Eye (tissue), 1 donor: ENCODE data around the gene ADGRL4.
"Not testable (repeated sequence)": the region's sequence is repeated elsewhere in the genome, so short reads cannot be mapped to it uniquely, and the experiment has no call there.

Experiments
- DNase-seq: peaks from one replicate; pipeline ENCODE4 v3.0.0-alpha.2; 2015

ADGRL4 gene

GRCh38 chr1:79006564-79006963, at the start of gene ADGRL4:
Gene ADGRL4 (minus strand): TSS chr1:79006730. CDS start chr1:79006654, 76 bp downstream.
- DNase-seq: peak; percentile 23

- no peak for DNase-seq
Observed at GRCh38 chr1:79055856-79056255, 49.3 kb upstream of the ADGRL4 start.

GRCh38 chr1:79052829-79053449, 46.4 kb upstream of the ADGRL4 start:
- DNase-seq: no peak

GRCh38 chr1:79044974-79045650, 38.6 kb upstream of the ADGRL4 start:
- DNase-seq: no peak

- no peak for DNase-seq
Observed at GRCh38 chr1:79043506-79043905, 37.0 kb upstream of the ADGRL4 start.

GRCh38 chr1:79042539-79042938, 36.0 kb upstream of the ADGRL4 start:
- no peak for DNase-seq

GRCh38 chr1:79042117-79042516, 35.6 kb upstream of the ADGRL4 start:
- DNase-seq: no peak

GRCh38 chr1:79041666-79042065, 35.1 kb upstream of the ADGRL4 start:
- DNase-seq: no peak

- no peak for DNase-seq
Observed at GRCh38 chr1:79040424-79041082, 34.0 kb upstream of the ADGRL4 start.

GRCh38 chr1:79037085-79037484, 30.6 kb upstream of the ADGRL4 start:
- no peak for DNase-seq

GRCh38 chr1:79012500-79012899, 6.0 kb upstream of the ADGRL4 start:
- DNase-seq: no peak

GRCh38 chr1:79010589-79010988, 4.1 kb upstream of the ADGRL4 start:
- no peak for DNase-seq

GRCh38 chr1:79005945-79006344, 585 bp downstream of the ADGRL4 start:
- no peak for DNase-seq

- no peak for DNase-seq
Observed at GRCh38 chr1:79004916-79005315, 1.6 kb downstream of the ADGRL4 start.

GRCh38 chr1:78996791-78997190, 9.7 kb downstream of the ADGRL4 start:
- no peak for DNase-seq

GRCh38 chr1:78987042-78987441, 19.5 kb downstream of the ADGRL4 start:
- no peak for DNase-seq

- DNase-seq: peak; percentile 1
Observed at GRCh38 chr1:78980511-78980910, 26.0 kb downstream of the ADGRL4 start.

- DNase-seq: no peak
Observed at GRCh38 chr1:78972723-78973122, 33.8 kb downstream of the ADGRL4 start.

GRCh38 chr1:78967091-78967490, 39.4 kb downstream of the ADGRL4 start:
- not testable (repeated sequence) for DNase-seq

GRCh38 chr1:78958711-78959110, 47.8 kb downstream of the ADGRL4 start:
- DNase-seq: no peak

GRCh38 chr1:78950826-78951225, 55.7 kb downstream of the ADGRL4 start:
- no peak for DNase-seq

GRCh38 chr1:78949227-78949626, 57.3 kb downstream of the ADGRL4 start:
- no peak for DNase-seq

- no peak for DNase-seq
Observed at GRCh38 chr1:78919150-78919549, 87.4 kb downstream of the ADGRL4 start.

GRCh38 chr1:78918157-78918556, 88.4 kb downstream of the ADGRL4 start:
- no peak for DNase-seq
